T-helper 17 cell (primary cell): Measurements from ENCODE around the gene ARFGEF2. TPM values are rescaled to one million over a fixed set of nuclear protein-coding genes. Genes with fewer than 3 reads are reported as not detected.

ENCODE experiments used
- ATAC-seq: fragments of 150-1000 bp; cut with Tn5 transposase; 2 replicates; pipeline ENCODE4 v1.10.0; 2021; ENCODE audit warnings: mild to moderate bottlenecking, moderate library complexity
- DNase-seq, 3 donors: peaks; one replicate each; pipeline versions ENCODE4 v3.0.0 to v3.0.0-alpha.2; 2020 to 2021
- H3K9me3 ChIP-seq: one replicate; pipeline ENCODE4 v1.7.0; 2013; ENCODE audit warnings: low read length, mild to moderate bottlenecking; ENCODE audit not compliant: control insufficient read depth, poor library complexity, severe bottlenecking
- H3K27ac Mint-ChIP-seq: one replicate; pipeline ENCODE4 v1.8.0; 2022; ENCODE audit warnings: mild to moderate bottlenecking, moderate library complexity, mixed read lengths
- H3K27me3 Mint-ChIP-seq: one replicate; pipeline ENCODE4 v1.8.0; 2022; ENCODE audit warnings: mixed read lengths
- H3K36me3 Mint-ChIP-seq: one replicate; pipeline ENCODE4 v1.8.0; 2022; ENCODE audit warnings: low read depth, mixed read lengths
- H3K4me1 Mint-ChIP-seq: one replicate; pipeline ENCODE4 v1.8.0; 2022; ENCODE audit warnings: mild to moderate bottlenecking, mixed read lengths
- H3K4me3 Mint-ChIP-seq: one replicate; pipeline ENCODE4 v1.8.0; 2022; ENCODE audit warnings: mild to moderate bottlenecking, moderate library complexity, mixed read lengths
- total RNA-seq, 4 donors: library from RNA in 2 of 4; stranded (reverse) in 2 of 4; gene quantifications; one replicate each; pipeline ENCODE4 v1.2.3 and lab custom pipeline; 2022 to 2026

Gene ARFGEF2
- total RNA-seq, 2 donors from 2014 or later, result 24.1 to 24.7 TPM

- H3K9me3 ChIP-seq, result no peaks in the 10 kb centered on the region
- peaks cover 11% of the 10 kb centered on the region for H3K4me1 Mint-ChIP-seq
- no peak for ATAC-seq
- no peak overlapping the region for H3K27ac Mint-ChIP-seq
- H3K36me3 Mint-ChIP-seq, result no peaks in the 10 kb centered on the region
- H3K4me3 Mint-ChIP-seq, result no peak overlapping the region
- DNase-seq, result no peak
- no peaks in the 10 kb centered on the region for H3K27me3 Mint-ChIP-seq
These were observed 32.2 kb upstream of the ARFGEF2 start for GRCh38 chr20:48889140-48889790.

- no peak for ATAC-seq
- H3K9me3 ChIP-seq, result no peaks in the 10 kb centered on the region
- Mint-ChIP-seq H3K27me3 (no peaks in the 10 kb centered on the region), H3K36me3 (no peaks in the 10 kb centered on the region), H3K27ac (no peak overlapping the region), H3K4me1 (peaks cover 7% of the 10 kb centered on the region), H3K4me3 (no peak overlapping the region)
- DNase-seq, result no peak
These were observed 30.1 kb upstream of the ARFGEF2 start for GRCh38 chr20:48891235-48892048.

GRCh38 chr20:48892049-48892470 lies 29.5 kb upstream of the ARFGEF2 start:
- H3K27ac Mint-ChIP-seq, result no peak overlapping the region
- no peaks in the 10 kb centered on the region for H3K36me3 Mint-ChIP-seq
- no peak for ATAC-seq
- no peaks in the 10 kb centered on the region for H3K9me3 ChIP-seq
- H3K4me1 Mint-ChIP-seq, result peaks cover 7% of the 10 kb centered on the region
- DNase-seq, result no peak
- H3K4me3 Mint-ChIP-seq, result no peak overlapping the region
- no peaks in the 10 kb centered on the region for H3K27me3 Mint-ChIP-seq

- no peak overlapping the region for H3K27ac Mint-ChIP-seq
- H3K9me3 ChIP-seq, result no peaks in the 10 kb centered on the region
- no peaks in the 10 kb centered on the region for H3K36me3 Mint-ChIP-seq
- peaks cover 4% of the 10 kb centered on the region for H3K27me3 Mint-ChIP-seq
- no peak for DNase-seq
- no peak overlapping the region for H3K4me3 Mint-ChIP-seq
- no peak for ATAC-seq
- H3K4me1 Mint-ChIP-seq, result peaks cover 9% of the 10 kb centered on the region
These were observed 28.6 kb upstream of the ARFGEF2 start for GRCh38 chr20:48892891-48893290.

- Mint-ChIP-seq H3K4me1 (peaks cover 11% of the 10 kb centered on the region), H3K27ac (no peak overlapping the region), H3K36me3 (no peaks in the 10 kb centered on the region), H3K4me3 (no peak overlapping the region), H3K27me3 (peaks cover 8% of the 10 kb centered on the region)
- DNase-seq, result no peak
- no peak for ATAC-seq
- H3K9me3 ChIP-seq, result no peaks in the 10 kb centered on the region
These were observed 28.1 kb upstream of the ARFGEF2 start for GRCh38 chr20:48893374-48893773.

- Mint-ChIP-seq H3K36me3 (no peaks in the 10 kb centered on the region), H3K27ac (no peak overlapping the region), H3K4me1 (peaks cover 12% of the 10 kb centered on the region), H3K4me3 (no peak overlapping the region), H3K27me3 (peaks cover 14% of the 10 kb centered on the region)
- DNase-seq (no peak), ATAC-seq (no peak)
- H3K9me3 ChIP-seq, result no peaks in the 10 kb centered on the region
These were observed 24.1 kb upstream of the ARFGEF2 start for GRCh38 chr20:48897305-48898010.

- peaks cover 12% of the 10 kb centered on the region for H3K4me1 Mint-ChIP-seq
- no peak overlapping the region for H3K27ac Mint-ChIP-seq
- DNase-seq (no peak), ATAC-seq (no peak)
- H3K9me3 ChIP-seq, result no peaks in the 10 kb centered on the region
- peaks cover 14% of the 10 kb centered on the region for H3K27me3 Mint-ChIP-seq
- no peaks in the 10 kb centered on the region for H3K36me3 Mint-ChIP-seq
- H3K4me3 Mint-ChIP-seq, result no peak overlapping the region
These were observed 23.3 kb upstream of the ARFGEF2 start for GRCh38 chr20:48898210-48898609.

GRCh38 chr20:48898896-48899530 lies 22.5 kb upstream of the ARFGEF2 start:
- H3K4me3 Mint-ChIP-seq, result no peak overlapping the region
- H3K9me3 ChIP-seq, result no peaks in the 10 kb centered on the region
- H3K4me1 Mint-ChIP-seq, result peaks cover 12% of the 10 kb centered on the region
- ATAC-seq (no peak), DNase-seq (no peak)
- no peaks in the 10 kb centered on the region for H3K36me3 Mint-ChIP-seq
- H3K27ac Mint-ChIP-seq, result no peak overlapping the region
- H3K27me3 Mint-ChIP-seq, result peaks cover 14% of the 10 kb centered on the region

- no peaks in the 10 kb centered on the region for H3K36me3 Mint-ChIP-seq
These were observed 21.6 kb upstream of the ARFGEF2 start for GRCh38 chr20:48899881-48900280.

GRCh38 chr20:48901326-48901725 lies 20.2 kb upstream of the ARFGEF2 start:
- peaks cover 21% of the 10 kb centered on the region for H3K4me1 Mint-ChIP-seq
- H3K27me3 Mint-ChIP-seq, result peaks cover 14% of the 10 kb centered on the region
- H3K36me3 Mint-ChIP-seq, result no peaks in the 10 kb centered on the region
- no peak overlapping the region for H3K4me3 Mint-ChIP-seq
- no peaks in the 10 kb centered on the region for H3K9me3 ChIP-seq
- ATAC-seq (no peak), DNase-seq (no peak)
- no peak overlapping the region for H3K27ac Mint-ChIP-seq

More at GRCh38 chr20:48899881-48900280, 21.6 kb upstream of the ARFGEF2 start:
- no peak overlapping the region for H3K4me3 Mint-ChIP-seq
- H3K27ac Mint-ChIP-seq, result no peak overlapping the region
- ATAC-seq (no peak), DNase-seq (no peak)
- H3K4me1 Mint-ChIP-seq, result peaks cover 18% of the 10 kb centered on the region
- H3K27me3 Mint-ChIP-seq, result peaks cover 14% of the 10 kb centered on the region
- H3K9me3 ChIP-seq, result no peaks in the 10 kb centered on the region

- peaks cover 19% of the 10 kb centered on the region for H3K4me1 Mint-ChIP-seq
These were observed 17.8 kb upstream of the ARFGEF2 start for GRCh38 chr20:48903705-48904104.

GRCh38 chr20:48904566-48905296 lies 16.8 kb upstream of the ARFGEF2 start:
- H3K27ac Mint-ChIP-seq, result peak overlapping the region; percentile 53
- peak overlapping the region; percentile 49 for H3K4me3 Mint-ChIP-seq
- no peaks in the 10 kb centered on the region for H3K9me3 ChIP-seq
- DNase-seq (peak in 2 of 3 donors; percentile 35 to 64), ATAC-seq (peak; percentile 82)
- H3K4me1 Mint-ChIP-seq, result peaks cover 17% of the 10 kb centered on the region
- H3K27me3 Mint-ChIP-seq, result peaks cover 2% of the 10 kb centered on the region
- no peaks in the 10 kb centered on the region for H3K36me3 Mint-ChIP-seq

More at GRCh38 chr20:48903705-48904104, 17.8 kb upstream of the ARFGEF2 start:
- H3K27me3 Mint-ChIP-seq, result peaks cover 6% of the 10 kb centered on the region
- H3K9me3 ChIP-seq, result no peaks in the 10 kb centered on the region
- peak overlapping the region; percentile 53 for H3K27ac Mint-ChIP-seq
- ATAC-seq (no peak), DNase-seq (no peak)
- no peak overlapping the region for H3K4me3 Mint-ChIP-seq
- H3K36me3 Mint-ChIP-seq, result no peaks in the 10 kb centered on the region
